Mesodermal cell (in vitro differentiated cells): ENCODE results near the gene SAMD4A.
"Not testable (repeated sequence)": the region's sequence is repeated elsewhere in the genome, so short reads cannot be mapped to it uniquely, and the experiment has no call there.

Source experiments
- H3K27ac ChIP-seq: 2 replicates; pipeline ENCODE4 v1.7.0; 2013; ENCODE audit warnings: mild to moderate bottlenecking, low read depth, low read length, moderate library complexity; ENCODE audit not compliant: severe bottlenecking
- H3K36me3 ChIP-seq: 2 replicates; pipeline ENCODE4 v1.7.1; 2013; ENCODE audit warnings: mild to moderate bottlenecking, low read length, moderate library complexity; ENCODE audit not compliant: control insufficient read depth, insufficient read depth
- H3K4me1 ChIP-seq: one replicate; pipeline ENCODE4 v1.7.1; 2013; ENCODE audit warnings: mild to moderate bottlenecking, low read length; ENCODE audit not compliant: insufficient read depth, control insufficient read depth, poor library complexity, severe bottlenecking
- H3K4me3 ChIP-seq: 2 replicates; pipeline ENCODE4 v1.7.0; 2013; ENCODE audit warnings: low read length, control low read depth, mild to moderate bottlenecking; ENCODE audit not compliant: insufficient read depth, poor library complexity, severe bottlenecking; ENCODE audit errors: extremely low read depth
- H3K9me3 ChIP-seq: 2 replicates; pipeline ENCODE4 v1.7.1; 2013; ENCODE audit warnings: mild to moderate bottlenecking, low read length, moderate library complexity; ENCODE audit not compliant: control insufficient read depth
- WGBS, 2 experiments: methylation state at CpG; one replicate each; pipeline ENCODE4 v1.1.5; 2013; ENCODE audit warnings: missing lambda C conversion rate in 2 of 2; ENCODE audit not compliant: insufficient coverage in 2 of 2; 5-methylcytosine and 5-hydroxymethylcytosine counted together

The SAMD4A gene

GRCh38 chr14:54789781-54790480, 223.0 kb downstream of the SAMD4A start:
- H3K4me1 ChIP-seq, result no peaks in the 10 kb centered on the region
- H3K27ac ChIP-seq, result no peak overlapping the region
- peaks cover 68% of the 10 kb centered on the region for H3K36me3 ChIP-seq
- peaks cover 5% of the 10 kb centered on the region for H3K9me3 ChIP-seq
- H3K4me3 ChIP-seq, result no peak overlapping the region
- WGBS, 2 experiments, result 94 to 95% methylated on average over 9 to 11 of the region's 12 CpGs

GRCh38 chr14:54791001-54791400, 224.1 kb downstream of the SAMD4A start:
- Histone ChIP-seq H3K4me3 (no peak overlapping the region), H3K9me3 (peaks cover 6% of the 10 kb centered on the region), H3K4me1 (no peaks in the 10 kb centered on the region), H3K27ac (no peak overlapping the region), H3K36me3 (peaks cover 64% of the 10 kb centered on the region)
- WGBS, 2 experiments, result 100% methylated on average over 2 of the region's 4 CpGs; no CpG with 5 or more reads in 1 of the 2 experiments

- Histone ChIP-seq H3K4me3 (no peak overlapping the region), H3K27ac (no peak overlapping the region), H3K9me3 (peaks cover 10% of the 10 kb centered on the region), H3K36me3 (peaks cover 53% of the 10 kb centered on the region), H3K4me1 (peaks cover 7% of the 10 kb centered on the region)
- 79 to 81% methylated on average over 3 to 4 of the region's 6 CpGs for WGBS, 2 experiments
These were observed 225.4 kb downstream of the SAMD4A start for GRCh38 chr14:54792288-54792687.

- Histone ChIP-seq H3K4me3 (no peak overlapping the region), H3K4me1 (peaks cover 13% of the 10 kb centered on the region), H3K27ac (no peak overlapping the region), H3K9me3 (peaks cover 10% of the 10 kb centered on the region), H3K36me3 (peaks cover 34% of the 10 kb centered on the region)
- 67% methylated on average over 1 of the region's 1 CpG; no CpG with 5 or more reads in 1 of the 2 experiments for WGBS, 2 experiments
These were observed 227.2 kb downstream of the SAMD4A start for GRCh38 chr14:54794159-54794558.

GRCh38 chr14:54794796-54795195, 227.9 kb downstream of the SAMD4A start:
- peaks cover 10% of the 10 kb centered on the region for H3K9me3 ChIP-seq
- H3K36me3 ChIP-seq, result peaks cover 28% of the 10 kb centered on the region
- no peak overlapping the region for H3K4me3 ChIP-seq
- H3K27ac ChIP-seq, result no peak overlapping the region
- WGBS, 2 experiments, result 90 to 100% methylated on average over 1 to 2 of the region's 3 CpGs
- H3K4me1 ChIP-seq, result peaks cover 13% of the 10 kb centered on the region

- H3K9me3 ChIP-seq, result peaks cover 10% of the 10 kb centered on the region
- peaks cover 9% of the 10 kb centered on the region for H3K36me3 ChIP-seq
- H3K4me1 ChIP-seq, result peaks cover 13% of the 10 kb centered on the region
- no peak overlapping the region for H3K27ac ChIP-seq
- no peak overlapping the region for H3K4me3 ChIP-seq
These were observed 230.0 kb downstream of the SAMD4A start for GRCh38 chr14:54796961-54797360.

GRCh38 chr14:54797556-54797955, 230.6 kb downstream of the SAMD4A start:
- H3K27ac ChIP-seq, result no peak overlapping the region
- WGBS, 2 experiments, result 85 to 100% methylated on average over 2 to 6 of the region's 6 CpGs
- H3K4me3 ChIP-seq, result no peak overlapping the region
- peaks cover 10% of the 10 kb centered on the region for H3K9me3 ChIP-seq
- H3K36me3 ChIP-seq, result peaks cover 3% of the 10 kb centered on the region
- H3K4me1 ChIP-seq, result peaks cover 13% of the 10 kb centered on the region

- no peak overlapping the region for H3K27ac ChIP-seq
- H3K36me3 ChIP-seq, result no peaks in the 10 kb centered on the region
- peaks cover 10% of the 10 kb centered on the region for H3K9me3 ChIP-seq
- WGBS, 2 experiments, result 78 to 88% methylated on average over 1 to 3 of the region's 4 CpGs
- peaks cover 13% of the 10 kb centered on the region for H3K4me1 ChIP-seq
- no peak overlapping the region for H3K4me3 ChIP-seq
These were observed 231.1 kb downstream of the SAMD4A start for GRCh38 chr14:54797986-54798385.

GRCh38 chr14:54798465-54799124, 231.7 kb downstream of the SAMD4A start:
- no peak overlapping the region for H3K27ac ChIP-seq
- 78 to 80% methylated on average over 7 to 8 of the region's 9 CpGs for WGBS, 2 experiments
- H3K9me3 ChIP-seq, result peaks cover 10% of the 10 kb centered on the region
- H3K4me1 ChIP-seq, result peaks cover 13% of the 10 kb centered on the region
- H3K36me3 ChIP-seq, result no peaks in the 10 kb centered on the region
- H3K4me3 ChIP-seq, result no peak overlapping the region

GRCh38 chr14:54801482-54801881, 234.6 kb downstream of the SAMD4A start:
- not testable (repeated sequence) for H3K9me3 ChIP-seq, H3K4me3 ChIP-seq, H3K36me3 ChIP-seq, H3K27ac ChIP-seq
- H3K4me1 ChIP-seq, result peaks cover 15% of the 10 kb centered on the region
- WGBS, 2 experiments, result no CpG with 5 or more reads among the region's 2 CpGs

- no peaks in the 10 kb centered on the region for H3K9me3 ChIP-seq
- WGBS, 2 experiments, result 82 to 94% methylated on average over 6 of the region's 7 CpGs
- peaks cover 6% of the 10 kb centered on the region for H3K4me1 ChIP-seq
- no peak overlapping the region for H3K27ac ChIP-seq
- no peak overlapping the region for H3K4me3 ChIP-seq
- no peaks in the 10 kb centered on the region for H3K36me3 ChIP-seq
These were observed 236.5 kb downstream of the SAMD4A start for GRCh38 chr14:54803396-54803795.
